ENCODE results near the gene MMP24.
"Not testable (repeated sequence)": the region's sequence is repeated elsewhere in the genome, so short reads cannot be mapped to it uniquely, and the experiment has no call there.

Gene MMP24

DNA sequence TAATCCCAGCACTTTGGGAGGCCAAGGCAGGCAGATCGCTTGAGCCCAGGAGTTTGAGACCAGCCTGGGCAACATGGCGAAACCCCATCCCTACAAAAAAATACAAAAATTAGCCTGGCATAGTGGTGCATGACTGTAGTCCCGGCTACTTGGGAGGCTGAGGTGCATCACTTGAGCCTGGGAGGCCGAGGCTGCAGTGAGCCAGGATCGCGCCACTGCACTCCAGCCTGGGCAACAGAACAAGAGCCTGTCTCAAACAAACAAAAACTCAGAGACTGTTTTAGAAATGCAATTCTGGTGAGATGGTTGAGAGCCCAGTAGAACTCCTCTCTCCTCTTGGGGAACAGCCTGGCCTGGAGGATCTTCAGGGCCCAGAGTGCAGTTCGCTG lies 89.1 kb downstream of the MMP24 start:
- DNase-seq = not testable (repeated sequence)

- DNase-seq = no peak
These were observed 89.6 kb downstream of the MMP24 start for GRCh38 chr20:35316086-35316485.

GRCh38 chr20:35317416-35318210 lies 91.1 kb downstream of the MMP24 start:
- no peak for DNase-seq

GRCh38 chr20:35318502-35319157 lies 92.1 kb downstream of the MMP24 start:
- DNase-seq = no peak

DNA sequence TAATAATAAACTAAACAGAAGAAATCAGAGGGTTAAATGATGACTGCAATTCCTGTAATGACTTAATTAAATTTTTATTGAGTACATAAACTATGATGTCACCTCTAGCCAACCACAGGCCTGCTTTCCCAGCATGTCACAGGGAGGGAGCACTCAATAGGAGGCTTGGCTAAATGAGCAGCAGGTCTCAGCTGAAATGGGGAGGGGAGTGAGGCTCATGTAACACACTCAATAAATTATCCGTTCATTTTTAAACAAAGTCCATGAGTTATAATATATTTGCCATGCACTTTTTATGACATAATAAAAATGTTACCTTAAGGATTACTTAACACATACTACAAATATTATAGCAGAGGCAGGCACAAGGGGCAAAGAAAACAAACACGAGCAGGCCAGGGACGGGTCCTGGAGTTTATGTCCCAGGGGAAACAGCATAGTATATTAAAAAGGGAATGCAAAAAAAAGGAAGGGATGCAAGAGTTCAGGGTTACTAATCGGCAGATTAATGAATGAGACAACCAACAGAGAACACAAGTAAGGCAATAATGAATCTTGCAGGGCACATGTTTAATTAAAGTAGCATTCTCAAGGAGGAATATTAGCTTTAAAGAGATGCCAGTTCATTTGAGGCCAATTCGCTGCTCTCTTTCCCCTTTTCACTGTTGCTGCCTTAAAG lies 92.8 kb downstream of the MMP24 start:
- no peak for DNase-seq

- no peak for DNase-seq
These were observed 93.3 kb downstream of the MMP24 start for GRCh38 chr20:35319871-35320197.

DNA sequence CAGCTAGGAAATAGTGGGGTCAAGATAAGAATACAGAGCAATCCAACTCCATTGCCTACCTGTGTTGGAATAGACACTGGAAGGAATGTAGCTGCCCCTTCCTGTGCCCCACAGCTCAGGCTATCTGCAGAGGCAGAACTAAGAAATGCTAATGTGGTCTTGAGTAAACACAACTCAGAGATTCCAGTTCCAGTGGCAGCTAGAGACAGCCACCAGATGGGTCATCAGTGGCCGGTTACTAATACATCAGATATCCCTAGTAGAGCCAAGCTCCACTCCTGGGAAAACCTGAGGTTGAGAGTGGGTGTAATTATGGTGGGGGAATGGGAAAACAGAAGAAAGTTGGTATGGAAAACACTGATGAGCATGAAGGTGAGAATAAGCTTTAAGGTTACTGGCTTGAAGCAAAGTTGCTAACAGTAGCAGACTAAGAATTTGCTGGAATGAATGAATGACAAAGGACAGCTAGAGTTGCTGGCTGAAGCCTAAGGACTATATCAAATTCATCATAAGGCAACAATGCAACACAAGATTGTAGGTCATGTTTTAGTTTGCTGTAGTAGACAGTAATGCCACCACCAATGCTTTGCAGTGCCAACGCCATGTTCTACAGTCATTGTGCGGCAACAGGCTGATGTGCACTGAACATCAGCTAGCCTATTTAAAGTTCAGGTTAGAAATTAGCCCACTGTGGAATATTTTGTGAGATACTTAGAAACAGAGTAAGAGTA lies 94.1 kb downstream of the MMP24 start:
- no peak for DNase-seq

GRCh38 chr20:35325401-35325800 lies 98.9 kb downstream of the MMP24 start:
- DNase-seq = no peak

DNA sequence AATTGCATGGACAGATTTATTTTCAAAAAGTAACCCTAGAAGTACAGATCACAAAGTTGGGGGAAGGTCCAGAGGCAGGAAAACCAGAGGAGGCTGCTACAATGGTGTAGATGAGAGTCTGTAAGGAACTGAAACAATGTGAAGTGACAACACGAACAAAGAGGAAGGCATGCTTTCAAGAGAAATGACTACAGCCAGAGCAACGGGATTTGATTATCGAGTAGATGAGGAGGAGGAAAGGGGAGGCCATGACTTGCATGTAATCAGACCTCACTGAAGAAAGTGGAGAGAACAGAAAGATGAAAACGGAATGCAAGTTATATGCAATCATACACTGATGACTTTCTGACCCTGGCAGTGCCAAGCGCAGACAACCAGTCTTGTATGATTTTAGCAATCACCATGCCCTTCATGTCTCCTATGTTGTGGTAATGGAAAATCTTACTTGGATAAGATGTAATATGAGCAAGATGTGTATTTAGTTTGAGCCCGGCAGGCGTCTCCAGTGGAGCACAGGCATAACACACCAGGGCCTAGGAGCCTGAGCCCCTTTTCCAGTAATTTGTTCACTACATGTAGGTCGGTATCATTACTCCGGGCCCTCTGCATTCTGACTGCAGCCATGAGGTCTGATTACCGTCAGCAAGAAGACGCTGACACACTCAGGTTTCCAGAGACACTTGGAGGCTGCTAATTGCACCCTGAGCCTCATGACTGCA lies 99.7 kb downstream of the MMP24 start:
- no peak for DNase-seq

All from AML-193 (cell line).